H1 (cell line): ENCODE measurements around the gene COL4A3. TPM values are rescaled to one million over a fixed set of nuclear protein-coding genes. Genes with fewer than 3 reads are reported as not detected.

Experiments
- CTCF ChIA-PET: fragments of 300-600 bp; sonication (Branson Sonifier 250); formaldehyde crosslinking; loops from one replicate; lab custom pipeline; 2021; ENCODE audit not compliant: partially characterized antibody; lab: Charles Lee
- POLR2A ChIA-PET: fragments of 300-600 bp; sonication (Branson Sonifier 250); formaldehyde crosslinking; loops from one replicate; lab custom pipeline; 2021; ENCODE audit warnings: inconsistent platforms; ENCODE audit not compliant: partially characterized antibody; lab: Charles Lee
- DNase-seq, 2 experiments: peaks; one replicate each; pipeline versions ENCODE4 v3.0.0 to v3.0.0-alpha.2; 2010 to 2022; ENCODE audit warnings: low spot score in 2 of 2, low read depth in 1 of 2, mixed read lengths in 1 of 2
- FAIRE-seq: peaks from 2 replicates; lab custom pipeline; 2011; peaks lifted over from hg19 to GRCh38; lab: Jason Lieb, UNC
- H2AFZ ChIP-seq: 2 replicates; pipeline ENCODE4 v1.8.1; 2012; ENCODE audit warnings: low read length, inconsistent platforms
- H2AK5ac ChIP-seq: 2 replicates; pipeline ENCODE4 v1.6.1; 2013; ENCODE audit warnings: low read depth, low read length
- H2BK120ac ChIP-seq: replicated peaks from 2 replicates; pipeline ENCODE3; 2013; ENCODE audit warnings: low read depth, low read length, inconsistent platforms
- H2BK12ac ChIP-seq: 2 replicates; pipeline ENCODE4 v1.6.1; 2013; ENCODE audit warnings: low read depth, low read length
- H2BK15ac ChIP-seq: 2 replicates; pipeline ENCODE4 v1.6.1; 2013; ENCODE audit warnings: low read length
- H2BK20ac ChIP-seq: 2 replicates; pipeline ENCODE4 v1.6.1; 2013; ENCODE audit warnings: low read length
- H2BK5ac ChIP-seq: 2 replicates; pipeline ENCODE4 v1.6.1; 2013; ENCODE audit warnings: low read depth, low read length
- H3K14ac ChIP-seq: 2 replicates; pipeline ENCODE4 v1.6.1; 2013; ENCODE audit warnings: inconsistent platforms; ENCODE audit not compliant: insufficient read length
- H3K18ac ChIP-seq: 2 replicates; pipeline ENCODE4 v1.6.1; 2013; ENCODE audit warnings: low read length; ENCODE audit errors: extremely low read depth
- H3K23ac ChIP-seq: 2 replicates; pipeline ENCODE4 v1.6.1; 2013; ENCODE audit warnings: inconsistent platforms; ENCODE audit not compliant: insufficient read length
- H3K23me2 ChIP-seq: 2 replicates; pipeline ENCODE4 v1.6.1; 2013; ENCODE audit warnings: low read depth, low read length
- H3K27ac ChIP-seq: 2 replicates; pipeline ENCODE4 v1.6.1; 2011; ENCODE audit warnings: low read depth, low read length, inconsistent platforms
- H3K27me3 ChIP-seq, 4 experiments: replicated peaks in 1 of 4; 1 replicate in 1 of 4; 2 replicates in 3 of 4; pipeline versions ENCODE4 v1.6.1 to v1.8.1; 2011 to 2013; ENCODE audit warnings: low read length in 3 of 4, mild to moderate bottlenecking in 3 of 4, inconsistent platforms in 2 of 4, mixed read lengths in 2 of 4, moderate library complexity in 1 of 4; ENCODE audit not compliant: control insufficient read depth in 3 of 4, insufficient read depth in 3 of 4; ENCODE audit errors: extremely low read depth in 1 of 4
- H3K36me3 ChIP-seq, 4 experiments: 2 replicates each; pipeline versions ENCODE4 v1.6.1 to v1.8.1; 2011 to 2013; ENCODE audit warnings: mild to moderate bottlenecking in 4 of 4, low read length in 3 of 4, moderate library complexity in 2 of 4, control low read depth in 1 of 4, inconsistent platforms in 1 of 4; ENCODE audit not compliant: insufficient read depth in 4 of 4, control insufficient read depth in 2 of 4
- H3K4ac ChIP-seq: replicated peaks from 2 replicates; pipeline ENCODE3; 2013; ENCODE audit warnings: low read length, low read depth, mixed read lengths, inconsistent platforms; ENCODE audit not compliant: insufficient read length
- H3K4me1 ChIP-seq, 4 experiments: replicated peaks in 1 of 4; 1 replicate in 1 of 4; 2 replicates in 3 of 4; pipeline versions ENCODE4 v1.6.1 to v1.8.1; 2011 to 2013; ENCODE audit warnings: low read length in 3 of 4, inconsistent platforms in 2 of 4, mixed read lengths in 1 of 4; ENCODE audit not compliant: insufficient read depth in 4 of 4, control insufficient read depth in 3 of 4
- H3K4me2 ChIP-seq, 2 experiments: 2 replicates each; pipeline versions ENCODE4 v1.6.1 to v1.8.1; 2011 to 2013; ENCODE audit warnings: low read depth in 2 of 2, low read length in 2 of 2, control low read depth in 1 of 2, inconsistent platforms in 1 of 2, mild to moderate bottlenecking in 1 of 2; ENCODE audit not compliant: insufficient read depth in 1 of 2
- H3K4me3 ChIP-seq, 4 experiments: fragments of 200-600, 300-600 bp in 1 of 4; sonication (generic), shearing (Covaris generic), sonication (Bioruptor Twin) in 1 of 4; 2 replicates each; pipeline versions ENCODE4 v1.5.1 to v1.8.1; 2011 to 2016; ENCODE audit warnings: low read length in 4 of 4, low read depth in 3 of 4, control low read depth in 2 of 4, inconsistent platforms in 2 of 4, mild to moderate bottlenecking in 2 of 4, mixed read lengths in 1 of 4, moderate library complexity in 1 of 4; ENCODE audit not compliant: insufficient read depth in 2 of 4; ENCODE audit errors: extremely low read depth in 1 of 4
- H3K56ac ChIP-seq: replicated peaks from 2 replicates; pipeline ENCODE3; 2013; ENCODE audit warnings: low read depth, mild to moderate bottlenecking, mixed read lengths, low read length, inconsistent platforms; ENCODE audit not compliant: insufficient read length
- H3K79me1 ChIP-seq: 2 replicates; pipeline ENCODE4 v1.6.1; 2013; ENCODE audit warnings: low read depth, low read length, control low read depth
- H3K79me2 ChIP-seq, 2 experiments: 2 replicates each; pipeline versions ENCODE4 v1.6.1 to v1.8.1; 2012 to 2013; ENCODE audit warnings: low read length in 2 of 2, mild to moderate bottlenecking in 2 of 2, inconsistent platforms in 1 of 2; ENCODE audit not compliant: insufficient read depth in 2 of 2, control insufficient read depth in 1 of 2
- H3K9ac ChIP-seq, 4 experiments: replicated peaks in 1 of 4; 1 replicate in 1 of 4; 2 replicates in 3 of 4; pipeline versions ENCODE4 v1.6.1 to v1.8.1; 2011 to 2013; ENCODE audit warnings: low read depth in 3 of 4, low read length in 3 of 4, control low read depth in 2 of 4, mild to moderate bottlenecking in 2 of 4, moderate library complexity in 2 of 4, inconsistent platforms in 1 of 4; ENCODE audit errors: extremely low read depth in 1 of 4
- H3K9me3 ChIP-seq, 2 experiments: 2 replicates each; pipeline versions ENCODE4 v1.6.1 to v1.8.1; 2012 to 2013; ENCODE audit warnings: mild to moderate bottlenecking in 2 of 2, moderate library complexity in 2 of 2, control low read depth in 1 of 2, inconsistent platforms in 1 of 2, low read depth in 1 of 2, low read length in 1 of 2, mixed read lengths in 1 of 2; ENCODE audit not compliant: insufficient read depth in 2 of 2
- H4K20me1 ChIP-seq, 2 experiments: replicated peaks in 1 of 2; 2 replicates each; pipeline versions ENCODE3 to v1.8.1; 2011 to 2013; ENCODE audit warnings: inconsistent platforms in 2 of 2, low read length in 2 of 2, mild to moderate bottlenecking in 1 of 2; ENCODE audit not compliant: insufficient read depth in 2 of 2, control insufficient read depth in 1 of 2
- H4K5ac ChIP-seq: 2 replicates; pipeline ENCODE4 v1.6.1; 2013; ENCODE audit warnings: low read length, low read depth, mixed read lengths, inconsistent platforms; ENCODE audit not compliant: insufficient read length
- H4K8ac ChIP-seq: 2 replicates; pipeline ENCODE4 v1.8.0; 2013; ENCODE audit warnings: mild to moderate bottlenecking, moderate library complexity, low read length, inconsistent platforms; ENCODE audit not compliant: insufficient read depth; ENCODE audit errors: extremely low read depth
- H4K91ac ChIP-seq: replicated peaks from 2 replicates; pipeline ENCODE3; 2013; ENCODE audit warnings: low read length, mixed read lengths, inconsistent platforms; ENCODE audit not compliant: insufficient read length
- ASH2L ChIP-seq: fragments of 200-600, 300-600 bp; sonication (generic); IDR thresholded peaks from one replicate; pipeline ENCODE4 v1.7.1; 2017; ENCODE audit warnings: low read length
- FOSL1 ChIP-seq: IDR thresholded peaks from 2 replicates; pipeline ENCODE4 v1.6.1; 2011; ENCODE audit warnings: mild to moderate bottlenecking, low read depth, low read length, moderate library complexity; ENCODE audit not compliant: insufficient read depth
- POLR2A ChIP-seq, 2 experiments: IDR thresholded peaks; 1 replicate in 1 of 2; 2 replicates in 1 of 2; pipeline ENCODE4 v1.6.1; 2011; ENCODE audit warnings: low read depth in 2 of 2, low read length in 2 of 2, mild to moderate bottlenecking in 2 of 2; ENCODE audit errors: control extremely low read depth in 1 of 2
- SIX5 ChIP-seq: IDR thresholded peaks from 2 replicates; pipeline ENCODE4 v1.6.1; 2011; ENCODE audit warnings: mild to moderate bottlenecking, low read depth, low read length
- WGBS, 2 experiments: shearing (Covaris generic) in 1 of 2; methylation state at CpG; one replicate each; pipeline versions ENCODE4 v1.1.6 to v1.1.7; 2013 to 2015; ENCODE audit warnings: low lambda C conversion rate in 2 of 2, mixed read lengths in 2 of 2, inconsistent platforms in 1 of 2, low coverage in 1 of 2, missing lambda C conversion rate in 1 of 2; ENCODE audit not compliant: insufficient replicate concordance in 2 of 2, insufficient coverage in 1 of 2, insufficient read length in 1 of 2; ENCODE audit errors: extremely low coverage in 1 of 2, missing lambda C conversion rate in 1 of 2; 5-methylcytosine and 5-hydroxymethylcytosine counted together
- polyA plus RNA-seq, 7 experiments: library from polyadenylated mRNA; depleted of rRNA in 3 of 7; stranded (reverse) in 5 of 7; unstranded in 2 of 7; fragments of >200 nt in 5 of 7; fragments of 200-250 nt in 2 of 7; gene quantifications; 1 replicate in 5 of 7; 2 replicates in 1 of 7; 4 replicates in 1 of 7; pipeline versions ENCODE4 v1.2.1 to v1.2.3, GENCODE V29; 2011 to 2013; ENCODE audit warnings: missing spikeins in 2 of 7, mixed read lengths in 2 of 7
- total RNA-seq: library from RNA; stranded (reverse); fragmentation: NEBNext Ultra II Directional; extraction: Animal tissue kit (Norgen Biotek cat#: 25700); gene quantifications from 2 replicates; pipeline ENCODE4 v1.2.1, GENCODE V29; 2021
- TF ChIP-seq, protein P1 (sequence below), 3 experiments: IDR thresholded peaks; 1 replicate in 2 of 3; 2 replicates in 1 of 3; pipeline versions ENCODE4 v1.5.1 to v1.6.1; 2011; ENCODE audit warnings: low read length in 3 of 3, mild to moderate bottlenecking in 3 of 3, inconsistent platforms in 2 of 3, low read depth in 1 of 3, moderate library complexity in 1 of 3; ENCODE audit not compliant: insufficient read depth in 1 of 3; ENCODE audit errors: control extremely low read depth in 1 of 3
- TF ChIP-seq, protein P2 (sequence below): IDR thresholded peaks from 2 replicates; pipeline ENCODE4 v1.6.1; 2011; ENCODE audit warnings: low read length, improper control_type of control experiment

The COL4A3 gene
- total and polyA plus RNA-seq, 2 of the 8 experiments (the other 6 are each of a cell fraction or from before 2014, with no cell fraction given): 0.12 to 0.17 TPM

DNA sequence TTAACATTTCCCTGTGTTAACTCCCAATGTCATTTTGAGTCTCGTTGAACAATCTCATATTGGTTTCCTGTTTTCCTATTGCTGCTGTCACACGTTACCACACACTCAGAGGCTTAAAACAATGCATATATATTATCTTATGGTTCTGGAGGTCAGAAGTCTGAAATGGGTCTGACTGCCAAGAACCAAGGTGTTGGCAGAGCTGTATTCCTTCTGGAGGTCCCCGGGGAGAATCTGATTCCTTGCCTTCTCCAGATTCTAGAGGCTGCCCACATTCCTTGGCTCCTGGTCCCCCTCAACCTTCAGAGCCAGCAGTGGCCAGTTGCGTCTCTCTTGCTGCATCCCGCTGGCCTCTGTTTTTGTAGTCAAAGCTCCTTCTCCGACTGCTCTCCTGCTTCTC, 18.0 kb upstream of the COL4A3 start:
- FAIRE-seq (no peak), DNase-seq (no peak)
- Histone ChIP-seq H4K8ac (no peak overlapping the region), H3K36me3 (no peaks in the 10 kb centered on the region), H3K18ac (no peak overlapping the region), H2AFZ (no peak overlapping the region), H3K79me2 (no peaks in the 10 kb centered on the region), H3K9ac (no peak overlapping the region), H3K4me2 (no peak overlapping the region), H3K27ac (no peak overlapping the region), H3K4ac (no peak overlapping the region), H2BK120ac (no peak overlapping the region), H4K5ac (no peak overlapping the region), H3K14ac (no peak overlapping the region), H2BK12ac (no peak overlapping the region), H3K4me1 (no peaks in the 10 kb centered on the region), H2BK5ac (no peak overlapping the region), H2AK5ac (no peak overlapping the region), H2BK15ac (no peak overlapping the region), H3K79me1 (no peaks in the 10 kb centered on the region), H2BK20ac (no peak overlapping the region), H3K56ac (no peak overlapping the region), H3K23ac (no peak overlapping the region), H3K9me3 (peaks cover 3 to 7% of the 10 kb centered on the region in 2 experiments; a peak in 2 of 4 replicates), H3K27me3 (no peaks in the 10 kb centered on the region), H3K23me2 (no peaks in the 10 kb centered on the region; the same call in 1 of the 2 replicates), H4K20me1 (no peaks in the 10 kb centered on the region), H3K4me3 (no peak overlapping the region), H4K91ac (no peak overlapping the region)
- 94% methylated on average over 6 of the region's 6 CpGs; no CpG with 5 or more reads in 1 of the 2 experiments for WGBS, 2 experiments
- CTCF ChIA-PET: interaction anchor here (0.8 to 1.1 kb wide), 2 partner anchors 10 to 92 kb away, joined by 3 to 4 read pairs; no protein-coding TSS in a partner anchor
- POLR2A ChIA-PET: no interaction called here
- TF ChIP-seq FOSL1 (no peak), POLR2A (IDR thresholded peaks at IDR 0.05; ENCODE audit: control extremely low read depth in 1 of 2, low read depth in 2 of 2, low read length in 2 of 2) (no peak), SIX5 (no peak), ASH2L (no peak)
- TF ChIP-seq, protein P1, sequence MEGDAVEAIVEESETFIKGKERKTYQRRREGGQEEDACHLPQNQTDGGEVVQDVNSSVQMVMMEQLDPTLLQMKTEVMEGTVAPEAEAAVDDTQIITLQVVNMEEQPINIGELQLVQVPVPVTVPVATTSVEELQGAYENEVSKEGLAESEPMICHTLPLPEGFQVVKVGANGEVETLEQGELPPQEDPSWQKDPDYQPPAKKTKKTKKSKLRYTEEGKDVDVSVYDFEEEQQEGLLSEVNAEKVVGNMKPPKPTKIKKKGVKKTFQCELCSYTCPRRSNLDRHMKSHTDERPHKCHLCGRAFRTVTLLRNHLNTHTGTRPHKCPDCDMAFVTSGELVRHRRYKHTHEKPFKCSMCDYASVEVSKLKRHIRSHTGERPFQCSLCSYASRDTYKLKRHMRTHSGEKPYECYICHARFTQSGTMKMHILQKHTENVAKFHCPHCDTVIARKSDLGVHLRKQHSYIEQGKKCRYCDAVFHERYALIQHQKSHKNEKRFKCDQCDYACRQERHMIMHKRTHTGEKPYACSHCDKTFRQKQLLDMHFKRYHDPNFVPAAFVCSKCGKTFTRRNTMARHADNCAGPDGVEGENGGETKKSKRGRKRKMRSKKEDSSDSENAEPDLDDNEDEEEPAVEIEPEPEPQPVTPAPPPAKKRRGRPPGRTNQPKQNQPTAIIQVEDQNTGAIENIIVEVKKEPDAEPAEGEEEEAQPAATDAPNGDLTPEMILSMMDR (IDR thresholded peaks at IDR 0.05; ENCODE audit: control extremely low read depth in 1 of 3, insufficient read depth in 1 of 3, low read depth in 1 of 3, low read length in 3 of 3): no peak
- TF ChIP-seq, protein P2, sequence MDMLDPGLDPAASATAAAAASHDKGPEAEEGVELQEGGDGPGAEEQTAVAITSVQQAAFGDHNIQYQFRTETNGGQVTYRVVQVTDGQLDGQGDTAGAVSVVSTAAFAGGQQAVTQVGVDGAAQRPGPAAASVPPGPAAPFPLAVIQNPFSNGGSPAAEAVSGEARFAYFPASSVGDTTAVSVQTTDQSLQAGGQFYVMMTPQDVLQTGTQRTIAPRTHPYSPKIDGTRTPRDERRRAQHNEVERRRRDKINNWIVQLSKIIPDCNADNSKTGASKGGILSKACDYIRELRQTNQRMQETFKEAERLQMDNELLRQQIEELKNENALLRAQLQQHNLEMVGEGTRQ: no peak
